ENCODE measurements around the gene PLCL1.

PLCL1 gene

GRCh38 chr2:197867624-197868023 is 63.2 kb downstream of the PLCL1 start:
- H3K4me3 ChIP-seq (ENCODE audit: low read depth, low read length) = no peak overlapping the region
- DNase-seq (ENCODE audit: low read depth) = no peak
- TF ChIP-seq, protein P1, sequence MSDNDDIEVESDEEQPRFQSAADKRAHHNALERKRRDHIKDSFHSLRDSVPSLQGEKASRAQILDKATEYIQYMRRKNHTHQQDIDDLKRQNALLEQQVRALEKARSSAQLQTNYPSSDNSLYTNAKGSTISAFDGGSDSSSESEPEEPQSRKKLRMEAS (IDR thresholded peaks at IDR 0.05; ENCODE audit: low read depth, low read length) = no peak
- no peak for TF ChIP-seq POLR2A (IDR thresholded peaks at IDR 0.05; ENCODE audit: extremely low read depth, insufficient read length)
- no peak for TF ChIP-seq MYC (IDR thresholded peaks at IDR 0.05; ENCODE audit: low read depth, low read length)
- no peak for TF ChIP-seq CTCF (IDR thresholded peaks at IDR 0.05; ENCODE audit: low read depth, low read length)

- H3K4me3 ChIP-seq (ENCODE audit: low read depth, low read length) = no peak overlapping the region
- no peak for DNase-seq (ENCODE audit: low read depth)
- TF ChIP-seq POLR2A (IDR thresholded peaks at IDR 0.05; ENCODE audit: extremely low read depth, insufficient read length) (no peak), CTCF (IDR thresholded peaks at IDR 0.05; ENCODE audit: low read depth, low read length) (no peak), MYC (IDR thresholded peaks at IDR 0.05; ENCODE audit: low read depth, low read length) (no peak)
- TF ChIP-seq, protein P1 (IDR thresholded peaks at IDR 0.05; ENCODE audit: low read depth, low read length) = no peak
These were observed 63.8 kb downstream of the PLCL1 start for GRCh38 chr2:197868206-197868605.

- no peak for TF ChIP-seq CTCF (IDR thresholded peaks at IDR 0.05; ENCODE audit: low read depth, low read length)
- no peak for TF ChIP-seq MYC (IDR thresholded peaks at IDR 0.05; ENCODE audit: low read depth, low read length)
- no peak overlapping the region for H3K4me3 ChIP-seq (ENCODE audit: low read depth, low read length)
- no peak for DNase-seq (ENCODE audit: low read depth)
These were observed 64.6 kb downstream of the PLCL1 start for GRCh38 chr2:197869041-197869440.

DNA sequence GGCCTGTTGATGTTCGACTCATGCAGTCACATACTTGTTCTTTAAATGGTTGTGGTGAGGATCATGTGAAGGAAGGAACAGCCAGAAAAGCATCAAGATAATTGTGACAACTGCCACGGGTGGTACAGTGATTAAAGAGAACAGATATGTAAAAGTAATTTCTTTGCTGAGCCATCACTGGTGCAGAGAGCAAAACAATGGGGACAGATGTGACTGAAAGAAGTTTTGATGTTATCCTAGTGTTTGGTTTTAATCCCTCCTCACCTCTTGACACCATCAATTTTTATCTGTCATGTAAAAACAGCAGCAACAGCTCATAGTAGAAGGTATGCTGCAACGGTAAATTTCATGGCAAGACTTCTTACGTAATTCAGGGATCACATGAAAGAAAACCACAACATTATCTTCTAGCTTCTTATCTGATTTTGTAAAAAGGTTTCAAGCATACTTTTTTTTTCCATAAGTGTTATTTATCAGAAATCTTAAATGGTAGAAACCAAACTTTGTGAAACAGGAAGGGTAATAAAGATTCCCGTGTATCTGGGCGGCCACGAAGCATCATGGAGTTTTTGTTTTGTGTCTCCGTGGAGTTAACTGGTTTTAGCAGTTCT is 65.2 kb downstream of the PLCL1 start:
- peak; percentile 32 for DNase-seq (ENCODE audit: low read depth)
- no peak overlapping the region for H3K4me3 ChIP-seq (ENCODE audit: low read depth, low read length)
- TF ChIP-seq CTCF (IDR thresholded peaks at IDR 0.05; ENCODE audit: low read depth, low read length) (no peak), MYC (IDR thresholded peaks at IDR 0.05; ENCODE audit: low read depth, low read length) (no peak), POLR2A (IDR thresholded peaks at IDR 0.05; ENCODE audit: extremely low read depth, insufficient read length) (no peak)
- TF ChIP-seq, protein P1 (IDR thresholded peaks at IDR 0.05; ENCODE audit: low read depth, low read length) = no peak

DNA sequence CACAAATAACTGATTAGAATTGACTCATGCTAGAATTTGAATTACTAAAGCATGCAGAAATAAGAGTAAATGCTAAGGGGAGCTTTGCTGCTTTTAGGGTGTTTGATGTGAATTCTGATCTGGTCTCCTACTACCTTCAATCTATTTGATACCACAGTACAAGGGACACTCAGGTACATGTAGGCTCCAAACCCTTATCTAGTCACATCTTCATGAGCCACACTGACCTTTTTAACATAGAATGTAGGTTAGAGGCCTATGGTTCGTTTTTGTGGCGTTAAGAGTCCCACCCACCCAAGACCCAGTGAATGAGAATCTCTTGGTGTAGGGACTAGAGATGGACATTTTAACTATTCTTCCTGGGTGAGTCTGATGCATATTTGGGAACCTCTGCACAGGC is 65.7 kb downstream of the PLCL1 start:
- H3K4me3 ChIP-seq (ENCODE audit: low read depth, low read length) = no peak overlapping the region
- TF ChIP-seq CTCF (IDR thresholded peaks at IDR 0.05; ENCODE audit: low read depth, low read length) = no peak
- TF ChIP-seq, protein P1 (IDR thresholded peaks at IDR 0.05; ENCODE audit: low read depth, low read length) = no peak
- no peak for TF ChIP-seq POLR2A (IDR thresholded peaks at IDR 0.05; ENCODE audit: extremely low read depth, insufficient read length)
- TF ChIP-seq MYC (IDR thresholded peaks at IDR 0.05; ENCODE audit: low read depth, low read length) = no peak
- DNase-seq (ENCODE audit: low read depth) = no peak
